GM18498 (cell line): ENCODE measurements around the gene RFX2.
A peak's percentile ranks its signal among the peaks of the same experiment; 100 is the strongest.
"Not testable (repeated sequence)": the region's sequence is repeated elsewhere in the genome, so short reads cannot be mapped to it uniquely, and the experiment has no call there.

Experiments
- ATAC-seq: cut with Tn5 transposase; IDR thresholded peaks from one replicate; pipeline ENCODE4 v1.9.1; 2021; ENCODE audit warnings: mild to moderate bottlenecking, moderate library complexity; ENCODE audit not compliant: unreplicated experiment

The RFX2 gene

DNA sequence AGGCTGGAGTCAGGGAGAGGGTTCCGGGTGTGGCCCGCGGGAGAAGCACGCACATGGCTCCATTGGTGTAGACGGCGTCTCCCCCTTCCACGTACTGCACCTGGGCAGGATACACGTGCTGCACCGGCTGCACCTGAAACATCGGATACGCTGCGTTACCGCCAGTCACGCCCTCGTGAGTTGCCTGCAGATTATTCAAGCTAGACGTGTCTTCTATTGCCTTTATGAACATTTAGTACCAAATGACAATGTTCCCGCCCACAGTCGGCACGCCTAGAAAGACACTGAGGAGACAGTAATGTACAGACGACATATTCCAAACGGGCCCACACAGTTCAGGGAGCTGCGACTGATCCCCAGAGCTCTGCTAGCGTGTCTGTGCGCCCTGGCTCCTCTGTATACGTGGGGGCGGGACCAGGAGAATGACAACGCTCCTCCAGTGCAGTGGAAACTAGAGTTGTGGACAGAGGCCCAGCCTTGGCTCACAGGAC is 68.3 kb downstream of the RFX2 start:
- no peak for ATAC-seq

DNA sequence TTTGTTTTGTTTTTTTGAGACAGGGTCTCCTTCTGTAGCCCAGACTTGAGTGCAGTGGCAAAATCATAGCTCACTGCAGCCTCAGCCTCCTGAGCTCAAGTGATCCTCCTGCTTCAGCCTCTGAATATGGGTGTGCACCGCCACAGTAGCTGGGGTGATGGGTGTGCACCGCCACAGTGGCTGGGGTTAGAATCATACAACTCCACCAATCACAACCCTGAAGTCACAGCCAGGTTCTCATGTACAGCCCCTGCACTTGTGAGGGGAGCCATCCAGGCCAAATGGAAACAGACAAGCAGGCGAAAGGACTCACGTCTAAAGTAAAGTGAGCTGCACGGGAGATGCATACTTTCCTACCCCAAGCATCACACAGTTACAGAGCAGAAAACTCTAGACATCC is 69.2 kb downstream of the RFX2 start:
- ATAC-seq: no peak

DNA sequence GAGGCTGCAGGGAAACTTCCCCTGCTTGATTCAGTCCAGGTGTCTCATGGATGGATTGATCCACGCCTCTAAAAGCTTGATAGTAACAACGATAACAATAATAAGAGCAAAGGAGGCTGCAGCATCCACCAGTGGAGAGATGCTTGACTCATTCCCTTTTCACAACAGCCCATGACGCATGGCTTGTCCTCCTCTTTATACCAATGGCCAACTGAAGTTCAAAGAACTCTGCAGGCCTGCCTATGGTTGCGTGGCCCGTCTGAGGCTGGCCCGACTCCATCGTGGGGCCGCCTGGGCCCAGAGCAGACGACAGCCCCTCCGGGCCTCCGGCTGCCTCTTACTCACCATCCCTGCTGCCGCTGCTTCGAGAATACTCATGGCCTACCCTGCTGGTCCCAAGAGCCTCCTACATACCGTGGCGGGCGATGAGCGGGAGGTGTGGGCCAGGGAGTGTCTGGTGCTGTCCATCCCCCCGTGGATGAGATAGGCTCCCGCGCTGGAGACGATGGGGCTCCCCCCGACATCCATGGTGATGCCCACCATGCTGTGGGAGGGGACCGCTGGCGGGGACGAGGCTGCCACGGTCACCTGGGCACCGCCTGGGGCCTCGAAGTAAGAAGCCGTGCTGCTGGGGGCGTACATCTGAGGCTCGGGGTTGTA is 70.6 kb downstream of the RFX2 start:
- no peak for ATAC-seq

DNA sequence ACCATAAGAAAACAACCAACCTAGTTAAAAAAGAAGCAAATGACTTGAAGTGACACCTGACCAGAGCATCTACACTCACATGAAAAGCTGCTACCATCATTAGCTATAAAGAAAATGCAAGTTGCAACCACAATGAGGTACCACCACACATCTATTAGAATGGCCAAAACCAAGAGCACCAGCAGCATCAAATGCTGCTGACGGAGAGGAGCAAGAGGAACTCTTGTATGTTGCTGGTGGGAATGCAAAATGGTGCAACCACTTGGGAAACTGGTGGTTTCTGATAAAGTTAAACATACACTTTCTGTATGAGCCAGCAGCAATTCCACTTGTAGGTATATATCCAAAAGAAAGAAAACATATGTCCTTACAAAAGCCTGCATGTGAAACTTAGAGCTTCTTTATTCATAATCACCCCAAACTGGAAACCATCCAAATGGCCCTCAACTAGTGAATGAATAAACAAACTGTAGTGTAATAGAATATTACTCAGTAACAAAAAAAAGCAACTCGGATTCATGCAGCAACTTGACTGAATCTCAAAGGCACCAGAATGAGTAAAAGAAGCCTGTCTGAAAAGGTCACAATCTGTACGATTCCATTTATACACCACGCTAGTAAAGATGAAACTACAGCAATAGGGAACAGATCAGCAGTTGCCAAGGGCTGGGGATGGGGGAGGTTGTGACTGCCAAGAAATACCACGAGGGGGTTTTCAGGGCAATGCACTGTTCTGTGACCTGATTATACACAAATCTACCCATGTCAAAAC is 71.5 kb downstream of the RFX2 start:
- peak; percentile 60 for ATAC-seq

DNA sequence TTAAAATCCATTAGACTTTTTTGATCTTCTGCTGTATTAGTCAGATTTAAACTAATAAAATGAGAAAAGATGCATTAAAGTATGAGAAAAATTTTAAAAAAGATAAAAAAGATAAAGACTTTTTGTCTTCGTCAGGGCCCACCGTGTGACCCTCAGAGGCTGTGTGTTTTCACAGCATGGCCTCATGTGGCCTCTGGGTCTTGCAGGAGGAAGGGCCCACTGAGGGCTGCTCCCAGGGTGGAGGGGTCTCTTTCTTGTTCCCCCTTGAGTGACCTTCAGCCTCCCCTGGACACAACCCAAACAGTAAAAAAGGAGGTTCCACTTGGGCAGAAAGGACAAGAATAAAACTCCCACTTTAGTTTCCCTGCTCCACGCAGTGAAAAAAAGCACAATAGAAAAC is 75.3 kb downstream of the RFX2 start:
- ATAC-seq: no peak

DNA sequence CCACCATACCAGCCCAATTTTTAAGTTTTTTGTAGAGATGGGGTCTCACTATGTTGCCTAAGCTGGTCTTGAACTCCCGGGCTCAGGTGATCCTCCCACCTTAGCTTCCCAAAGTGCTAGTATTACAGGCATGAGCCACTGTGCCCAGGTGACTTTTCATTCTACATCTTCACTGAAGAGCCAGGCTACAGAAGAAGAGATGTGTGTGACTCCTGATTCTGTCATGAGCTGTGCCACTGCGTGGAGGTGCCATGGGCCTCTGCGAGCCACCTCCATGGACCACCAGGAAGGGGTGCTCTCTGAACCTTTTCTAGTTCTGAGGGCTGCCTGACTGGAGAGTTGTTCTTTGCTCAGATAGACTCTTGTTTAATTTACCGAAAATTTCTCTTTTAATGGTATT is 75.8 kb downstream of the RFX2 start:
- ATAC-seq: no peak

DNA sequence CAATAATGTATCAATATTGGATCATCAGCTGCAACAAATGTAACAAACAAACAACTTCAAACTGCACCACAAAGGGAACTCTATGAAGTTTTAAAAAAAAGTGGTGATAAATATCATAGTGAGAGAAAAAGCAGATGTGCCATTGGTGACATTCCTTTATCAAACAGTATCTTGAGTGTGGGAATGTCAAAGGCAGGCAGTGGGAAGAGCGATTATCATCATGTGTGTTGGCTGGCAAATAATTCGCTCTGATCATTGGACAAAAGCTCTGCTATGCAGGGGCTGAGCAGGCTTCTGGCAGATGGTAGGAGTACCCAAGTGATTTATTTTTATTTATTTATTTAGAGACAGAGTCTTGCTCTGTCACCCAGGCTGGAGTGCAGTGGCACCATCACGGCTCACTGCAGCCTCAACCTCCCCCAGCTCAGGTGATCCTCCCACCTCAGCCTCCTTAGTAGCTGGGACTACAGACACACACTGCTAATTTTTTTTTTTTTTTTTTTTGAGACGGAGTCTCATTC is 76.5 kb downstream of the RFX2 start:
- no peak for ATAC-seq

DNA sequence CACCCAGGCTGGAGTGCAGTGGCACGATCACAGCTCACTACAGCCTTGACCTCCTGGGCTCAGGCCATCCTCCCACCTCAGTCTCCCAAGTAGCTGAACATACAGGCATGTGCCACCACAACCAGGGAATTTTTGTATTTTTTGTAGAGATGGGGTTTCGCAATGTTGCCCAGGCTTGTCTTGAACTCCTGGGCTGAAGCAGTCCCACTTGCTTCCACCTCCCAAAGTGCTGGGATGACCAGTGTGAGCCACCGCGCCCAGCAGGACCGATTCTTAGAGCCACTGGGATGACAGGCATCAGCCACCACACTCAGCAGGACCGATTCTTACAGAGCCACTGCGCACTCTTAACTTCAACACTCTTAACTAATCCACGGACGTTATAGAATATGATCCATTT is 77.5 kb downstream of the RFX2 start:
- no peak for ATAC-seq

DNA sequence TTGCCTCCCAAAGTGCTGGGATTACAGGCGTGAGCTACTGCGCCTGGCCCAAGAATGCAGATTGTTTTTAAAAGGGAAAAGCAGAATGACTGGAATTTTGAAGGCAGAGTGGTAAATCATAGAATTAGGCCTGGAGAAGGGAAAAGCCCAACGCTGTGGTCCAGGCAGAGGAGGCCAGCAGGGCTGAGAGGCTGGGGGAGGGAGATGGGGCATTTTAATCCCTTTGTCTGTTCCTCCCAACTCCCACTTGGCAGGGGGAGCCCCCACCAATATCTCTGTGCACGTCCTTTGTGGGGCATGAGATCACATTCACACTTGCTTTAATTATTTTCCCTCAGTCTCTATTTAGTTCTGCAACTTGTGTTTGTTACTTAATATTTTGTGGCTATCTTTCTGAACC is 77.9 kb downstream of the RFX2 start:
- ATAC-seq: no peak

DNA sequence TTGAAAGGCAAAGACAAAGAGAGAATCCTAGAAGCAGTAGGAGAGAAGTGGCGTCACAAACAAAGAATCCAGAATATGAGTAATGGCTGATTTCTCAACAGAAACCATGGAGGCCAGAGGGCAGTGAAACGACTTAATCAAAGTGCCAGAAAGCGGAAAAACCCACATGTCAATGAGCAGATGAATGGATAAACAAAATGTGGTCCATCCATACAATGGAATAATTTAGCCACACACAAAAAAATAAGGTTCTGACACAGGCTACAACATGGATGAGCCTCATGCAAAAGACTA is 80.1 kb downstream of the RFX2 start:
- no peak for ATAC-seq

DNA sequence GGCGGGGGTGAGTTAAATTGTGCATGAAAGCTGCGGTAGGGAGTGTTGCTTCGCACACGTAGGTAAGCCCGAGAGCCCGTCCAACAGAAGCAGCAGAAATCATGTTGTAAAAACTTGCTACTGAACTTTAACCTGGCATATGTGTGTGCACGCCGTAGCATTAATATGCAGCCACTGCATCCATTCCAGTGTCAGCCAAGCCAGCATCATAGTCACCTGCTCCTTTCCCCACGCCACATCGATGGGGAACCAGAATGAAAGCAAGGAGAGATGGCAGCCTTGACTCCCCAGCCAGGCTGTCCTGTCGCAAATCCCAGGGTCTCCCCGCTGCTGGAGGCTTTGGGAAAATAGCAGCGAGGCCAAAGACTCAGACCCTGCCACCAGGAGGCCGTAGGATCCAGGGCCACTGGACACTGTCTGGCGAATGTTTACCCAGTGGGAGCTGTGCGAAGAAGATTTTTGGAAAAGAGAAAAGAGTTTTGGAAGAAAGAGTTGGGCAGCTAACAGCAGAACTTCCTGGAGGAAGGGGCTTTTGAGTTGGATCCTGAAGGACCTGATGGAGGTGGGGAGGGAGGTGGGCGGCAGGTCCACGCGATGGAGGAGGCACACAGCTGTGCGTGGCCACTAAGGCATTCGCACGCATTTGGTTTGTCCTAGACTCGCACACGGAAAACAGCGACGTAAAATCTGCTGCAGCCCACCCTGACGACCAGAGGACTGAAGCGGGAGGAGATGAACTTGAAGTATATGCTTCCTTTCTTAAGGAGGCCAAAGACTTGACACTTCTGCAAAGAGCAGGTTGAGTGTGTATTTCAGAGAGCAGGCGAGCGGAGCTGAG is 83.7 kb downstream of the RFX2 start:
- ATAC-seq: no peak

DNA sequence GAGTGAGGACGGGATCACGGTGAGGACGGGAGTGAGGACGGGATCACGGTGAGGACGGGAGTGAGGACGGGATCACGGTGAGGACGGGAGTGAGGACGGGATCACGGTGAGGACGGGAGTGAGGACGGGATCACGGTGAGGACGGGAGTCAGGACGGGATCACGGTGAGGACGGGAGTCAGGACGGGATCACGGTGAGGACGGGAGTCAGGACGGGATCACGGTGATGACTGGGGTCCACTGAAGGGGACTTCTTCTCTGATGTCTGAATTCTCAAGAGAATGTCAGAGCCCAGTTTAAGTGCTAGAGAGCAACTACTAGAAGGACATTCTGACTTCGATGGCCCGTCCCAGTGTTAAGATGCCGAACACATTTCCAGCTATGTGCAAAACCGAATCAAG is 85.5 kb downstream of the RFX2 start:
- ATAC-seq: not testable (repeated sequence)

DNA sequence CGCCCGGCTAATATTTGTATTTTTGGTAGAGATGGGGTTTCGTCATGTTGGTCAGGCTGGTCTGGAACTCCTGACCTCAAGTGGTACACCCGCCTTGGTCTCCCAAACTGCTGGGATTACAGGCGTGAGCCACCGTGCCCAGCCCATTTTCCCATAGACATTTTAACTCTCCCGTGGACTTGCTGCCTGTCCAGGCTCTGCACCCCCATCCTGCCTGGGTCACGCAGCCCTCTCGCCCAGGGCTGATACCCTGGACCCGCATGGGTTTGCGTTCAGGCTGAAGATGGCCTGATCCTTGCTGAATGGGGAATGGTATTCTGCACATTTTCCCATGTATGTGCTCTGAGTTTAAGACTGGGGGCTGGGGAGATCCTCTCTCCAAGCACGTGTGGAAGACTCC is 86.4 kb downstream of the RFX2 start:
- no peak for ATAC-seq

DNA sequence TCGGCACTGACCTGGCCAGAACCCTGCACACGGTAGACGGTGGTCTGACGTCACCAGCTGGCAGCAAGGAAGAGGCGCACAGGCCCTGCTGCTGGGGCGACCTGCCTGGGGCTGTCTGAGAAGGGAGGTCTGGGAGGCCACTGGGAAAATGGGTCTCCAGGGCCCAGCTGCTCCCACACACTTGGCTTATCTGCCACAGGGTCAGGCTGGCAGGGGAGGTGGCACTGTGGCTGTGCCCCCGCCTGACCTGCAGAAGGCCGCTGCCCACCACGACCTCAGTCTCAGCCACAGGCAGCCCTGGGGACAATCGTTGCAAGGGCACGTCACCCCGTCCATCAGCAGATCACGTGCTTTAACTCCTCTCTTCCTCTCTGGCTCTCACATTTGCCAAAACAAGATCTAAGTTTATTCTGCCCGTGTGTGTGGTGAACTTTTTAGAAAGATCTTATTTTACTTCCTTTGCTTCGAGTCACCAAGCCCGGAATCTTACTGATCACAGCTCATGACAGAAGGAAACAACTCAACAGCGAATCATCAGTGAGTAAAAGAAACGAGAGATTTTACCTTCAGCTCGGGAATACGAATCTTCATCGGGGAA is 87.1 kb downstream of the RFX2 start:
- ATAC-seq: no peak

DNA sequence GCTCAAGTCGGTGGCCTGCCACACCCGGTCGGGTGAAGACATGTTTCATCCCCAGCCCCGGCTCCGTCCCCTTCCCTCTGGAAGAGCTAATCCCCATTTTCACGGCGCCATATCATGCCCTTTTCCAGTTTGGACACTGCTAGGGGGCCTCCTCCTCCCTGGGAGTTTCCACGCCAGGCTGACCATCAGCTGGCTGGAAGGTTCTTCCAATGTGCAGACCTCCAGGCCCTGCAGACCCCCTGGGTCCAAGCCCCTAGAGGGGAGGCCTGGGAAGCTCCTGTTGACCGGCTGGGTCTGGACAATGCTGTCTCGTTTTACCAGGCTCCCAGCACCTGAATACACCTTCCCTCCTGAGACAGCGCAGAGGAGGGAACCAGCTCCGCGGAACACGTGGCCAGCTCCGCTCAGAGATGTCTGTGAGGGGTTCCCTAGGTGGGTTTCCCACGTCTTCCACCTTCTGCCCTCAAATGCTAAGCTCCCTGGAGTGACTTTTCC is 87.7 kb downstream of the RFX2 start:
- ATAC-seq: no peak

DNA sequence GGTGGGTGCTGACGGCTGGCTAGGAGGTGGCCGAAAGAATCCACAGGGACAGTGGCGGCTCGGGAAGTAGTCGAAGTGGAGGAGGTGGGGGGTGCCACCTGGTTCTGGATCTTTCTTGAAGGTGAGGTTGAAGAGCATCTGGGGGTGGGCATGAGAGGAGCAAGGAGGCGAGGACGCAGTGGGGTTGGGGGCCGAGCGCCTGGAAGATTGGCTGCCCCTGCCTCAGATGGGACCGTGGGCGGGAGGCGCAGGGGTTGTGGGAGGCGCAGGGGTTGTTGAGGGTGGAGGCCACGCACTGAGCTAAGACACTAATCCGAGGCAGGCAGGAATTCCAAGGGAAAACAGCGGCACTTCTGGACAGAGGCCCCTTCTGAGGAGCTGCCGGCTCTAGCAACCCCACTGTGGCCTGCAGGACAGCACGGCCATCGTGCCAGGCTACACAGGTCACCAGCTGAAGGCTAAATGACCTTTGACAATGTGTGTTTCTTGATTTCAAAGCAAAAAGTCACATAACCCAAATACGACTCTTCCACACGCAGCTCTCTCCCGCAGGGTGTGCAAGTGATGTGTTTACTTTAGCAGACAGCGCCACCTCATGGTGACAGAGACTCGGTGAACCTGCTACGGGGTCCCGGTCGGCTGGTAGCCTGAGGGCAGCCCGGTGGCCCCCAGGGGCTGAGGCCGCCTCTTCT is 88.3 kb downstream of the RFX2 start:
- ATAC-seq: no peak

DNA sequence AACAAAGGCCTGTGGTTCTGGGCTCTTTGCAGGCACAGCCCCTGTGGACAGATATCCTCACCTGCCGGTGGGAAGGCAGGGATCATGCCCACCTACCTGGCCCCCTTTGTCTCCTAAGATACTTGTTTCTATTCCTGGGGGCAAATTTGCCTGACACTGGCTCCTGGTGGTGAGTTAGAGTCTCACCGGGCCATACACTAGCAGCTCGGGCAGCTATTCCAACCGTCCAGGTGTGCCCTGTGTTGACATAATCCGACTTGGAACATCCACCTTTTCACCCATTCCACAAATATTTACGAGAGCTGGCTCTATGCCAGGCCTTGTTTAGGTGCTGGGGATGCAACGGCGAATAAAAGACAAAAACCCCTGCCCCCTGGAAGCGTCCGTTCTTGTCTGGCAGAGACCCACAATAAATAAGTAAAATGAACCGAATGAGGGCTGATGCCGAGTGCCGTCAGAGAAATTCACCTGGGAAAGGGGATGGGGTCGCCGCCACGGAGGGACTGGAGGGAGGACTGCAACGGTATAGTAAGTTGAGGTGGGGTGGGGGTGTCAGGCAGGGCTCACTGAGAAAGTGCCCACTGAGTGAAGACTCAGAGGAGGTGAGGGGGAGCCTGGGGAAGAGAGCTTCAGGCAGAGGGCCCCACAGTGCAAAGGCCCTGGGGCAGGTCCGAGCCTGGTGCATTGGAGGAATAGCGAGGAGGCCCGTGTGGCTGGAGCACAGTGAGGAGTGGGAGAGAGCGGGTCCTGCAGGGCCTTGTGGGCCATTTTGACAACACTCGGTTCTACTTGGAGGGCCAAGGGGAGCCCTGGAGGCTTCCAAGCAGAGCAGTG is 89.1 kb downstream of the RFX2 start:
- no peak for ATAC-seq

DNA sequence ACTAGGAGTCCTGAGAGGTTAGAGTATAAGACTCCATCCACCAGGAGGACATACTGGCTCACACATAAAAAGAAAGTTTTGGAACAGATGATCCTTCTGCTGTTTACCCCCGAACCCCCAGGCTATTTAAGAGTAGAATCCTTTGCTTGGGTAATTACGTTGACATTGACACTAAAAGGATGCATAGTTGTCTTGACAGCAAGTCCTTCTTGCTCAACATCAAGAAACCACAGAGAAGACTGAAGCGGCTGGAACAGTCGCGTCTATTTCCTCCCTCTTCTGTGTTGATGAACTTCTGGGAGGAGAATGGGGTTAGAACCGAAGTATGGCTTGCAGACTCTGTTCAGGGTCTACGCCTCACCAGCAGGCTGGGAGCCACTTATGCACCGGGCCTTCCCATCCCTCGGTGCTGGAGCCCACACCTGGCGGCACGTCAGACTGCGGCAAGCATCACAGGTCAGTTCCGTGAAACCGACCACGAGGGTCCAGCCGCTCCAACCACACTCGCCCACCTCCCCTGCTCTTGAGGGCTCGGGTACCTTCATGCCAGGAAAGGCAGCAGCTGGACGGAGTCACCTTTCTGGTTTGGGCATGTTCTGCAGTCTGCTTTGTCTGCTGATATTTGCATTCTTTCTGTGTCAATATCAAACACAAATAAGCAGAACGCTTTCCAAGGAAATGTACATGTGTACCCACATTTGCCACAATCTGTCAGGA is 90.0 kb downstream of the RFX2 start:
- no peak for ATAC-seq

DNA sequence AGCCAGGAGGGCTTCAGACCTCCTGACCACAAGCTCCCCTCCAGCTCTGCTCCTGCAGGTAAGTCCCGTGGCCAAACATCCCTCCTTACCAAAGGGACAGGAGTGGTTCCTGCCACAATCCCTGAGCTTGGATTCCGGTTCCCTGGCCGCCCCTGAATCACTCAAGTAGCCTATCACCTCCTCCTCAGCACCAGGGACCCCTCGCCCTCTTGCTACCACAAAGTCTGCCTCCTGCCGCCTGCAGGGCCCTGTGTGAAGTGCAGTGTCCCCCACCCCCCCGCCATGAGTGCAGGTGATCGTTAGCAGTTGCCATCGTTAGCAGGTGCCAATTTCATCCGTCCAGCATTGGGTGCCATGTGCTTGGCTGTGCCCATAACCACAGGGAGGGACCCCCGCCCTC is 91.5 kb downstream of the RFX2 start:
- ATAC-seq: no peak
